GM18520 (cell line): ENCODE measurements around the gene SPDYE5.
"Not testable (repeated sequence)": the region's sequence is repeated elsewhere in the genome, so short reads cannot be mapped to it uniquely, and the experiment has no call there.

ENCODE experiments used
- ATAC-seq: cut with Tn5 transposase; IDR thresholded peaks from one replicate; pipeline ENCODE4 v1.9.1; 2021; ENCODE audit not compliant: unreplicated experiment

SPDYE5 gene, protein sequence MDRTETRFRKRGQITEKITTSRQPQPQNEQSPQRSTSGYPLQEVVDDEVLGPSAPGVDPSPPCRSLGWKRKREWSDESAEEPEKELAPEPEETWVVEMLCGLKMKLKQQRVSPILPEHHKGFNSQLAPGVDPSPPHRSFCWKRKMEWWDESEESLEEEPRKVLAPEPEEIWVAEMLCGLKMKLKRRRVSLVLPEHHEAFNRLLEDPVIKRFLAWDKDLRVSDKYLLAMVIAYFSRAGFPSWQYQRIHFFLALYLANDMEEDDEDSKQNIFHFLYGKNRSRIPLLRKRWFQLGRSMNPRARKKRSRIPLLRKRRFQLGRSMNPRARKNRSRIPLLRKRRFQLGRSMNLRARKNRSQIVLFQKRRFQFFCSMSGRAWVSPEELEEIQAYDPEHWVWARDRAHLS

DNA sequence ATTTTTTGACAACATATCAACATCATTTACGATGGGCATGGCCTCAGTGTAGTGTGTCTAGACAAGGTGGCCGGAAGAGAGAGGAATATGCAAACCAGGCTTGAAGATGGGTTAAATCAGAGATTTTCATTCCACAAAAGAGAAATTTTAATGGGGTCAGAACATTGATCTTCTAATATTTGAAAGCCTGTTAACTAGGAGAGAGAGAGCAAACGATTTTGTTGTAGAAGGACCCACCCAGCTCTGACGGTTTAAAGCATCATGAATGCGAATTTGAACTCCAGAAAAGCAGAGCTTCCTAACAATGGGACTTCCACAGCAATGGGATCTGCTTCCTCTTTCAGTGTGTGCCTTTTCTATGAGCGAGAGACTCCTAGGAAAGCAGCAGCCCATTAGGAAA is at the start of gene SPDYE5:
Gene SPDYE5 (plus strand): TSS at position 301 of the 400 bp plus-strand sequence. CDS start 1,728 bp downstream, outside the sequence.
- ATAC-seq = not testable (repeated sequence)

DNA sequence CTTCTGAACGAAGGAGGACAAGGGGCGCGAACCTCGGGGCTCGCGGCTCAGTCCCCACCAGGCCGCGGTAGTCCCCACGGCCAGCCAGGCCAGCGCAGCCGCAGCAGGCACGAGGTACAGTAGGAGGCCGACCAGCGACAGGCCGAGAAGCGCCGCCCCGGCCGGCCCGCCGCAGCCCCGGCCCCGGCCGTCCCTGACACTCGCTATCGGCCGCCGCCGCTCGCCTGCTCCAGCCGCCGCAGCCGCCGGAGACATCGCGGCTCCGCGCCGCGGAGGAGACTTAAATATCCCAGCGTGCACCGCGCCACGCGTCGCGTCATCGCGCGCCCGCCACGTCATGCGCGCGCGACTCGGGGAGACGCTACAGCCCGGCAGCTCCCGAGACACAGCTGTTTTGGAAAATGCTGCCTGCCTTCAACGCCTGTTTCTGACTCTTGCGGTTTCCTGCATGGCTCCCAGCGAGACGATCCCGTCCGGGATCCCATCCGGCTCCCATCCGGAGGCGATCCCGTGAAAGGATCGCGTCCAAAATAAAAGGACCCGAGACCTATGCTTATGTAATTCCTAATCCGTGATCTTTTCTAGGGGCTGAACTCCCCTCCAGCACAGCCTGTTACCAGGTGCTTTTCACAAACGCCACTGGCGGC is 49.5 kb upstream of the SPDYE5 start:
- ATAC-seq = peak; percentile 81

DNA sequence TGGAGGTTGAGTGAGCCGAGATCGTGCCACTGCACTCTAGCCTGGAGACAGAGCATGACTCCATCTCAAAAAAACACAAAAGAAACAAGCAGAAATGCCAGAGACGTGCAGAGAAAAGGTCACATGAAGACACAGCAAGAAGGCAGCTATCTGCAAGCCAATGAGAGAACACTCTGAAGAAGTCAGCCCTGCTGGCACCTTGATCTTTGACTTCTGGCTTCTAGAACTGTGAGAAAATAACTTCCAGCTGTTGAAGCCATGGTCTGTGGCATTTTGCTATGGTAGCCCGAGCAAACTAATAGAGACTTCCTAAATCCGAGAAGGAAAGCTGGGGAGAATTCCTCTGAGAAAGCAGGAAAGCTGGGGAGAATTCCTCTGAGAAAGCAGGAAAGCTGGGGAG is 42.2 kb upstream of the SPDYE5 start:
- ATAC-seq = not testable (repeated sequence)

DNA sequence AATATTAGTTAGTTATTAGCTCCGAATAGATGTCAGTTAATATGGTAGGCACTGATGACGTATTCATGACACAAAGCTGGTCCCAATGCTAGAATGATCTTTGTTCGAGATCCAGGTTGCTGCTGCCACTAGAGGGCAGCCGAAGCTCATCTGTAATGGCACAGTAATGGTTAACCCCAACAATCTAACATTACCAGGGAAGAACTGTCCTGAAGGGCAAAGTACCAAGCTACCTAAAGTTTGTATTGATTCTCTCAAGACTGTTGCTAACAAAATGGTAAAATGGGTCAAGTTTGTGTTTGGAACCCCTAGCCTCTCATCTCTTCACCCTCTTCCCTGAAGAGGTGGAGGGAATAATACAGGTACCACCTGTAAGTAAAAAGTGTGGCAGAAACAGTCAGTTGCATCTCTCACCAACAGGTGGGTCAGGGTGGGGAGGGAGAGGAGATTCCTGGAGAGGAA is 39.6 kb upstream of the SPDYE5 start:
- peak; percentile 62 for ATAC-seq

DNA sequence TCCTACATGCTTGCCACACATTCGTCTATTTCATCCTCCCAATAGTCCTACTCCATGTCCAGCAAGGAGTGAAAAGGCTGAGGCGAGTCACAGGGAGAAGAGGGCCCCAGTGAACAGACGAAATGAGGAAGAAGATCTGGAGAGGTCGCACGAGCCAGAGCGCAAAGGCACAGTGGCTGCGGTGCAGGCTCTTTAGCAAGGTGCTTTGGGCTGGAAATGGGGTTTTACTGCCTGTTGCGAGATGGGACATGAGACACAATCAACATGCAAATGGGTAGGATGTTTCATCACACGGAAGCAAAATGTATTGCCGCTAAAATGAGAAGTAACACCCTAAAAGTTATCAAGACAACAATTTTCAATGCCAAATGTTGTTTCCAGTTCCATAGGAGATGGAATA is 35.7 kb upstream of the SPDYE5 start:
- ATAC-seq = not testable (repeated sequence)

DNA sequence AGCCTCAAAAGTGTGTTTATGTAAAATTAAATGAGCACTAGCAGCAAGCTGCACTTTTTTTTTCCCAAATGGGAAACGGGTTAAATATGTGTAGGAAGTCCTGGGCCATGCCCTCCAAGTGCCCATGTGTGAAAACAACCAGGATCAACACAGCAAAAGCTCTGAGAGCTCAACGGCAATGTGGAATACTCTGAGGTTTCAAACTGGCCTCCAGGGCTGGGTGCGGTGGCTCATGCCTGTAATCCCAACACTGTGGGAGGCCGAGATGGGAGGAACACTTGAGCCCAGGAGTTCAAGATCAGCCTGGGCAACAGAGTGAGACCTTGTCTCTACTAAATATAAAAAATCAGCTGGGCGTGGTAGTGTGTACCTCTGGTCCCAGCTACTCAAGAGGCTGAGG is 34.1 kb upstream of the SPDYE5 start:
- not testable (repeated sequence) for ATAC-seq

DNA sequence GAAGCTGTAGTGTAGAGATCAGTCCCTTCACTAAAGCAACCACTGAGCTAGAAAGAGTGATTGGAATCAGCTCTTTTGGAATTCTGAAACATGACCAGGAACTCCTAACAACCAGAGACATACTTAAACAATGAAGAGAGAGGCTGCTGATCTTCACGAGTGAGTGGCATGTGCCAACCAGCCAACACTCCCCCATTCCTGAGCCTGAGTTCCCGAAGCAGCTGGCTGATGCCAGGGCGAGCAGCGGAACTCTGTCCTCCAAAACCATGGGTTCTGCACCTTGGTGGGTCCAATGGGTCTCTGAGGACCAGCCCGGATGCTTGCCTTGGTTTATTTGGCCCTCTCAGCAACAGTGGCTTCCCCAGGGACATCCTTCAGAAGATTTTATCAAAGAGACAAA is 31.6 kb upstream of the SPDYE5 start:
- not testable (repeated sequence) for ATAC-seq

DNA sequence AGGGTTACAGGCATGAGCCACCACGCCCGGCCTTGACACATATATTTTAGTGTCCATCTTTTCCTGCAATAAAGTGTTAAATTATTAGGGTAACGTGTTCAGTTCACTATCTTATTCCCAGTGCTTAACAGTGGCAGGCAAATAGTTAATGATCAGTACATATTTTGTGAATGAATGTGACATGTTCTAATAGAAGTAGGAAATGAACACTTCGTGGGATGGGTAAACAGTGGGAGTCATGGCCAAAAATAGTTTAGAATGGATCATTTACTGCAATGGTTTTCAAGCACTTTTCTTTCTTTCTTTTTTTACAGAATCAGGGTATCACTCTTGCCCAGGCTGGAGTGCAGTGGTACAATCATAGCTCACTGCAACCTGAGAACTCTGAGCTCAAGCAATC is 22.0 kb upstream of the SPDYE5 start:
- ATAC-seq = not testable (repeated sequence)

DNA sequence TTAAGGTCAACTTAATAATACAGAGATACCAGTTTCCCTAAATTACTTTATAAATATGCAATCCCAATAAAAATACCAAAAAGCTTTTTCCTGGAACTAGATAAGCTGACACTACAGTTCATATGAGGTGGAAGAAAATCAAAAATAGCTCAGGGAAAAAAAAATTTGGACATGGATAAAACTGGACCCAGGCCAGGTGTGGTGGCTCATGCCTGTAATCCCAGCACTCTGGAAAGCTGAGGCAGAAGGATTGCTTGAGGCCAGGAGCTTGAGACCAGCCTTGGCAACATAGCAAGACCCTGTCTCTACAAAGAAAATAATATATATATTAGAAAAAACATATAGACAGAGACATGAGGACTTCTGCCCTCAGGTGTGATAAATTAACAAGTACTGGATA is 14.7 kb upstream of the SPDYE5 start:
- ATAC-seq = not testable (repeated sequence)

DNA sequence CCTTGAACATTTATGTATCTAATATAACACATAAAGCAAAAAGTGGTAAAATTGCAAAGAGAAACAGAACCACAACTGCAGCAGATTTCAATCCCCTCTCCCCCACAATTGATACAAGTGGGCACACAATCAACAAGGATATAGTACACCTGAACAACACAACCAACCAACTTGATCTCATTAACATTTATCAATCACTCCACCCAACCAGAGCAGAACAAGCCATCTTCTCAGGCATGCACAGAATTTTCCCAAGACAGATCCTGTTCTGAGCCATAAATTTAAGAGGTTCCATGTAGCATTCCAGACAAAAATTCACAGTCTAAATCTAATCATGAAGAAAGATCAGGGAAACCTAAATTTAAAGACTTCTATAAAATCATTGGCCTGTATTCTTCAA is 11.8 kb upstream of the SPDYE5 start:
- ATAC-seq = not testable (repeated sequence)

DNA sequence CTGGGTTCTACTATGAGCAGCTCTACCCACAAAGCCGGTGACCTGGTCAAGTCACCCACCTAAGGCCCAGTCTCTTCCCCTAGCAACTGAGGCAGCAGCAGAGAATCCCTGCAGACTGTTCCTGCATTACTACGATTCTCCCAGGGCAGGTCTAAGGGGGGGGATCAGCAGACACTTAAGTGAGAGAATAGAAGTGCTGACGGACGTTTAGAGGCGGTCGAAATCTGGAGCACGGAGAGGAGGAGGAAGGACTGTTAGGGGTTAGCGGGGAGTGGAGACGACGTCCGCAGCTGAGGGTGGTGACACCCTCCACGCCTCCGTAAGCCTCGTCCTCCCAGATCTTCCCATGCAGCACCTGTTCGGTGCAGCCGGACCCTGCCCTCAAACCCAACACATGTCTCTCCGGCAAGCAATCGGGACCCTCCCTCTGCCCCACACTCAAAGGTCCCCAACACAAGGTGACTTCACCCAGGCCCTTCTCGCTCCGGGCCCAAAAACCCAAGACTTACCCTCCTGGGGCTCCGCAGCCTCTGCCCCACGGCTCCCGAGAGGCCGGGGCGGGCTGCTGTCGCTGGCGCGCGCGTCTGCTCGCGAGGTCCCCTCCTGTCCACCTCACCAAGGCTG is 6.7 kb upstream of the SPDYE5 start:
- ATAC-seq = not testable (repeated sequence)

DNA sequence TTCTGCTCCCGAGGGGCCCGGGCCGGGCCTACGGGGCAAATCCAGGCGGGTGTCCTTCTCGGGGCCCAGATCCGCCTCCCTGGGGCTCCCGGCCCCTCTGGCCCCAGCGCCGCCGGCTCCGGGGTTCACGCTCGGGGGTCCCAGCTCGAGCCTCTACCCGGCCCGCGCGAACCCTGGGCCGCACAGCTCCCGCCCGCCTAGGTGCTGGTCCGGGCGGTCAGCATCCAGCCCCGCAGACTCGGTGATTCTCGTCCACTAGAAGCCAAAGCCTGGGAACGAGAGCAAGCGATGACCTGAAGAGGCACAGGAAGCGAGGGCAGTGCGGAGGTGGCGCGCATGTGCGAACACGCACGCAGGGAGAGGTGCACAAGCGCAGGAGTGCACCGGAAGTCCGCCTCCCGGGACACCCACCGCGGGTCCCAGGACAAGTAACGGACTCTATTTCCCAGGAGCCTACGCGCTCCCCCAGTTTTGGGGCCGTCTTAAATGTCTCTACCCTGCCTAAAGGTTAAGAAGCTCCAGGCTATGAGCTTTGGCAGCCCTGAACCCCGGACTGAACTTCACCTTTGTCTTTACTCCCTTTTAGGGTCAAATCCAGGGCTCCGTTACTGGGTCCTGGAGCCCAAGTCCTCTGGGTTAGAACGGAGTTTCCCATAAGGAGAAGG is 6.0 kb upstream of the SPDYE5 start, which contains the start of gene POM121C:
Gene POM121C (minus strand): TSS at position 321 of the 665 bp plus-strand sequence. CDS start 44,803 bp downstream, outside the sequence.
- ATAC-seq = peak; percentile 88

DNA sequence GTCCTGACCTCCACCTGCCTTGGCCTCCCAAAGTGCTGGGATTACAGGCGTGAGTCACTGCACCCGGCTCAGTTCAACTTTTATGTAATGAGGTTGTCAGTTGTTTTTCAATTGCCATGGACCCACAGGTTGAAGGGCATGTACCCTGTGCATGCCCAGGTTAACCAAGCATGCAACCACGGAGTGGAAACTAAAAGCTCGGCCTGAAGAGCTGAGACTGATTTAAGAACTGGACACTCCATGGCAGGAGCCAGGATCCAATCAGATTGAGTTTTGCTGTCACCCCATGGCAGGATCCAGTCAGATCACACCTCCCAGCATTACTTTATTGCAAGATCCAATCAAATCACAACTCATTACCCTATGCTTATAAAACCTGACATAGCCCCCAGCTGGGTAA is 16.9 kb downstream of the SPDYE5 start:
- ATAC-seq = peak; percentile 64

DNA sequence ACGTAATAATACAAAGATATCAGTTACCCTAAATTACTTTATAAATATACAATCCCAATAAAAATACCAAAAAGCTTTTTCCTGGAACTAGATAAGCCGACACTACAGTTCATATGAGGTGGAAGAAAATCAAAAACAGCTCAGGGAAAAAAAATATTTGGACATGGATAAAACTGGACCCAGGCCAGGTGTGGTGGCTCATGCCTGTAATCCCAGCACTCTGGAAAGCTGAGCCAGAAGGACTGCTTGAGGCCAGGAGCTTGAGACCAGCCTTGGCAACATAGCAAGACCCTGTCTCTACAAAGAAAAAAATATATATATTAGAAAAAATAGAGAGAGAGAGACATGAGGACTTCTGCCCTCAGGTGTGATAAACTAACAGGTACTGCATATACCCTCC is 26.7 kb downstream of the SPDYE5 start:
- not testable (repeated sequence) for ATAC-seq

DNA sequence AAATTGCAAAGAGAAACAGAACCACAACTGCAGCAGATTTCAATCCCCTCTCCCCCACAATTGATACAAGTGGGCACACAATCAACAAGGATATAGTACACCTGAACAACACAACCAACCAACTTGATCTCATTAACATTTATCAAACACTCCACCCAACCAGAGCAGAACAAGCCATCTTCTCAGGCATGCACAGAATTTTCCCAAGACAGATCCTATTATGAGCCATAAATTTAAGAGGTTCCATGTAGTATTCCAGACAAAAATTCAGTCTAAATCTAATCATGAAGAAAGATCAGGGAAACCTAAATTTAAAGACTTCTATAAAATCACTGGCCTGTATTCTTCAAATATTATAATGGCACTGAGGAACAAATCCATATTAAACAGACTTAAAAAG is 29.6 kb downstream of the SPDYE5 start:
- not testable (repeated sequence) for ATAC-seq

DNA sequence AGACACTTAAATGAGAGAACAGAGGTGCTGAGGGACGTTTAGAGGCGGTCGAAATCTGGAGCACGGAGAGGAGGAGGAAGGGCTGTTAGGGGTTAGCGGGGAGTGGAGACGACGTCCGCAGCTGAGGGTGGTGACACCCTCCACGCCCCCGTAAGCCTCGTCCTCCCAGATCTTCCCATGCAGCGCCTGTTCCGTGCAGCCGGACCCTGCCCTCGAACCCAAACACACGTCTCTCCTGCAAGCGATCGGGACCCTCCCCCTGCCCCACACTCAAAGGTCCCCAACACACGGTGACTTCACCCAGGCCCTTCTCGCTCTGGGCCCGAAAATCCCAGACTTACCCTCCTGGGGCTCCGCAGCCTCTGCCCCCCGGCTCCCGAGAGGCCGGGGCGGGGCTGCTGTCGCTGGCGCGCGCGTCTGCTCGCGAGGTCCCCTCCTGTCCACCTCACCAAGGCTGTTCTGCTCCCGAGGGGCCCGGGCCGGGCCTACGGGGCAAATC is 35.2 kb downstream of the SPDYE5 start:
- ATAC-seq = not testable (repeated sequence)

DNA sequence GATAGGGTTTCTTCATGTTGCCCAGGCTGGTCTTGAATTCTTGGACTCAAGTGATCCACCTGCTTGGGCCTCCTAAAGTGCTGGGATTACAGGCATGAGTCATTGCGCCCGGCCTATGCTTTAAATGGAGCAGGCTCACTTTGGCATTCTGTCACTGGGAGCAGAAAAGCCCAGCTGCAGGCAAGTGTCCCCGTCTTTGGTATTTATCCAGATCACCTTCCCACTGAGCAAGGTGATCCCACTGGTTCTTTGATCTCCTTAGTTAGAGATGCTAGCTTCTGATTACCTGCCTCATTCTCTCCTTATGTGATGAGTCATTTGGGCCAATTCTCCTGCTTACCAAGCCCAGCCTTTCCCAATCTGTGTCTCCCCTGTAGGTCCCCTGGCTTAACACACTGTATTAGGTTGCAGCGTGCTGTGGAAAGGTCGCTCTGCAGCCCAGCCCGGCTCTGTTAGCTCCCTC is 39.3 kb downstream of the SPDYE5 start:
- no peak for ATAC-seq

DNA sequence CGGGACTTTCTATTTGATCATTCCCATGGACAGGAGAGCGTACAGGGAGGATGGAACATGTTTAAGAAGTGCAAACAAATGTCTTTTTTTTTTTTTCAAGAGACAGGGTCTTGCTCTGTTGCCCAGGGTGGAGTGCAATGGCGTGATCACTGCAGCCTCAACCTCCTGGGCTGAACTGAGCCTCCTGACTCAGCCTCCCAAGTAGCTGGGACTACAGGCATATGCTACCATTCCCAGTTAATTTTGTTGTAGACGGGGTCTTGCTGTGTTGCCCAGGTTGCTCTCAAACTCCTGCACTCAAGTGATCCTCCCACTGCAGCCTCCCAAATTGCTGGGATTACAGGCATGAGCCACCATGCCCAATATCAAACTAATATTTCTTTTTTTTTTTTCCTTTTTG is 40.5 kb downstream of the SPDYE5 start:
- no peak for ATAC-seq

DNA sequence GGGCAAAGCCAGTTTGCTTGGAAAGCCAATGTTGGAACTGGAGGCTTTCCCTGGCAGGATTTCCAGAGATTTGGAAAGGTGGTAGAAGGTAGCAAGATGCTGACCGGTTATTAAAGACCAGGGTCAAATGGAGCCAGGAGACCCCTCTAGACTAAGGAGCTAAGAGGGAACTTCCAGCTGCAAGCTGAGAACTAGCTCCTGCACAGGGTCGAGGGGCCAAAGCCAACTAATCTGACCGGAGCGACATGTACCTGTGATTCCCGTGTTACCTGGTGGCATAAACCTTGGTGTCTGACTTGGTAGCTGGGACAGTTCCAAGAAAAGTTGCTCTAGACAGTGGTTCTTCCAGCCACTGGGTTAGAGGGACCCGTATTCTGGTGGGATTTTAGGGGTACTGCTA is 41.8 kb downstream of the SPDYE5 start:
- ATAC-seq = no peak

DNA sequence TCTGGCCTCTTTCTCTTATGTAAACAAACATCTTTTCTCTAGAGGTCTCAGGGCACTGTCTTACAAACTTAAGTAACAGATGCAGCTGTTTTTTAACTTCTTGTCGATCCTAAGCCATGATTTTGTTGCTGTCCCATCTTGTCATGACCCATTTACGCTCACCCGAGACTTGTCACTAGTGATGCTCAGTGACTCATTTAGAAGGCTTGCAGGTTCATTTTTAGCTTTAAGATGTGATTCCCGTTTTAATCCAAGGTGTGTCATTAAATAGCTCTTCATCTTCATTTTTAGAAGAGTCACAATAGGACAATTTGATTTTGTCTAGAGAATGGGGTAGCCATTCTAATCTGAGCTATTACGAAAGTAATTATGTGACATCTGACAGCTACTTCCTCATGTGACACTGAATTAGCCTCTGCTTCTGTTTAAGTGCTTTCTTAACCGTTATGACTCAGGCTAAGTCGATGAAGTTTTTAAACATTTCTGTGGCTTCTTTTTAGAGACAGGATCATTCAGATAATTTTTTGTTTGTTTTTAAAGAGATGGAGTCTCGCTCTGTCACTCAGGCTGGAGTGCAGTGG is 42.7 kb downstream of the SPDYE5 start:
- ATAC-seq = peak; percentile 88
